Myometrial cell (primary cell): Measurements from ENCODE around the gene SGMS1. TPM values are rescaled to one million over a fixed set of nuclear protein-coding genes. Genes with fewer than 3 reads are reported as not detected.

Source experiments
- total RNA-seq: library from RNA; depleted of rRNA; stranded (reverse); fragments of >200 nt; gene quantifications from 2 replicates; pipeline ENCODE4 v1.2.3, GENCODE V29; 2015

Gene SGMS1
- total RNA-seq = 38.6 and 53.7 TPM in 2 replicates

DNA sequence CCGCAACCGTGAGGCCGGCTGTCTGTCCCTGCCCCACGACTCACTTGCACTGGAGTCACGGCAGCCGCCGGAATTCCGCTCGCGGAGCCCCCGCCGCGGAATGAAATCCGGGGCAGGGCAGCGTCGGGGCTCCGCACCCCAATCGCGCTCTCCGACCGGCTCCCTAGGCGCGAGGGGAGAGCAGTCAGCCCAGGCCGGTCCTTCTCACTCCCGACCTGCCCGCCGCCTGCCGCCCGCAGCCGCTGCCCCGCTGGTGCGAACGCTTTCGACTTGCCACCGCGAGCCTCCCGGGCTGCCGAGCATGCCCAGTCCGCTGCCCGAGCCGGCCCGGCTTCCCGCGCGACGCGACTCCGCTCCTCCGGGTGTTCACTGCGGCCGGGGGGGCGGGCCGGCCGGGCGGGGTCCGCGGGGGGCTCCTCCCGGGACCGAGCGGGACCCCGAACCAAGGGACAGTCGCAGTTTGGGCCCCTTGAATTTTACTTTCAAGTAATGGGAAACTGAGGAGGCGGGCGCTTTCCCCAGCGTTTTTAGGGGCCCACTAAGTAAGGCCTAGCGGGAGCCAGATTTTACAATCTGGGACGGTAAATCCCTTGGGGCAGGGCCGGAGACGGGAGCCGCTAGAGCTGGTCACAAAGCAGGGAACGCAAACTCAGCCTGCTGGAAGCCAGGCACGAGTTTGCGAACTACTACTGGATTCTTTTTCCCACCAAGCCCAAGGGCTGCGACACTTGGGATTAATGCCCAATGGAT, at the start of gene SGMS1:
Gene SGMS1, minus strand, starts transcription at position 294 of the 750 bp plus-strand sequence. CDS start 279,842 bp downstream, outside the sequence.

Other genes starting within 250 kb of the SGMS1 start
- 1.4 and 3.2 TPM in 2 replicates for gene ASAH2B, start 116.0 kb upstream of the SGMS1 start, total RNA-seq